GM12878 (cell line): ENCODE measurements around the gene NEK8. TPM values are rescaled to one million over a fixed set of nuclear protein-coding genes. Genes with fewer than 3 reads are reported as not detected.

Experiments used
- ASH2L ChIP-seq: fragments of 300-600, 200-600 bp; sonication (generic); IDR thresholded peaks from 2 replicates; pipeline ENCODE4 v1.6.1; 2017; ENCODE audit warnings: low read depth, mild to moderate bottlenecking, borderline replicate concordance
- CHD4 ChIP-seq: fragments of 200-600 bp; sonication (generic); IDR thresholded peaks from 2 replicates; pipeline ENCODE4 v1.6.1; 2016; ENCODE audit warnings: mild to moderate bottlenecking
- FOXK2 ChIP-seq: fragments of 450-650 bp; IDR thresholded peaks from 2 replicates; pipeline ENCODE4 v1.6.1; 2017; ENCODE audit warnings: mild to moderate bottlenecking, moderate library complexity
- JUND ChIP-seq: IDR thresholded peaks from 2 replicates; pipeline ENCODE4 v1.6.1; 2012; ENCODE audit warnings: low read depth, mild to moderate bottlenecking, low read length, improper control_type of control experiment, moderate library complexity
- KDM1A ChIP-seq: fragments of 200-600 bp; sonication (generic); IDR thresholded peaks from 2 replicates; pipeline ENCODE4 v1.6.1; 2016; ENCODE audit warnings: borderline replicate concordance
- MEF2B ChIP-seq: fragments of 450-650 bp; IDR thresholded peaks from 2 replicates; pipeline ENCODE4 v1.6.1; 2018; ENCODE audit warnings: mild to moderate bottlenecking, moderate library complexity; ENCODE audit not compliant: partially characterized antibody, poor library complexity, severe bottlenecking
- MXI1 ChIP-seq: fragments of 150-350 bp; IDR thresholded peaks from 2 replicates; pipeline ENCODE4 v1.6.1; 2011; ENCODE audit warnings: low read depth, mild to moderate bottlenecking, inconsistent platforms, low read length, improper control_type of control experiment
- NFYA ChIP-seq: IDR thresholded peaks from 2 replicates; pipeline ENCODE4 v1.6.1; 2011; ENCODE audit warnings: low read depth, mild to moderate bottlenecking, low read length, improper control_type of control experiment, borderline replicate concordance
- PAX8 ChIP-seq: fragments of 450-650 bp; IDR thresholded peaks from 2 replicates; pipeline ENCODE4 v1.6.1; 2017; ENCODE audit warnings: mild to moderate bottlenecking, moderate library complexity
- POLR2A ChIP-seq: IDR thresholded peaks from 2 replicates; pipeline ENCODE4 v1.6.1; 2011; ENCODE audit warnings: low read depth, mild to moderate bottlenecking, low read length
- RCOR1 ChIP-seq: conservative IDR thresholded peaks from 2 replicates; pipeline ENCODE4 v1.6.1; 2012; ENCODE audit warnings: low read depth, low read length, improper control_type of control experiment
- SMARCA5 ChIP-seq: fragments of 450-650 bp; IDR thresholded peaks from 2 replicates; pipeline ENCODE4 v1.6.1; 2017; ENCODE audit warnings: mild to moderate bottlenecking
- SREBF2 ChIP-seq: IDR thresholded peaks from 2 replicates; pipeline ENCODE4 v1.6.1; 2012; ENCODE audit warnings: mild to moderate bottlenecking, low read length
- polyA plus RNA-seq, 11 experiments: library from polyadenylated mRNA; depleted of rRNA in 4 of 11; unstranded in 6 of 11; stranded (reverse) in 5 of 11; fragments of >200 nt; fragmentation: Nextera tagmentation in 4 of 11; fragmentation: Illumina TruSeq in 1 of 11; extraction: Ambion mirVana in 4 of 11; extraction: Trizol in 1 of 11; gene quantifications; 1 replicate in 1 of 11; 2 replicates in 10 of 11; pipeline versions ENCODE4 v1.2.1 to v1.2.3, GENCODE V29; 2011 to 2016; ENCODE audit warnings: inconsistent platforms in 2 of 11, missing spikeins in 2 of 11, low read depth in 1 of 11
- total RNA-seq, 4 experiments: library from RNA; depleted of rRNA in 3 of 4; stranded (reverse); fragments of >200 nt in 3 of 4; fragmentation: Illumina TruSeq in 1 of 4; extraction: Trizol in 1 of 4; gene quantifications; 2 replicates each; pipeline versions ENCODE4 v1.2.1 to v1.2.3, GENCODE V29; 2013 to 2021
- TF ChIP-seq, protein P1 (sequence below): IDR thresholded peaks from 2 replicates; pipeline ENCODE4 v1.6.1; 2011; ENCODE audit warnings: mild to moderate bottlenecking, low read depth, low read length, moderate library complexity; ENCODE audit not compliant: insufficient replicate concordance
- TF ChIP-seq, protein P2 (sequence below): fragments of 450-650 bp; IDR thresholded peaks from 2 replicates; pipeline ENCODE4 v1.6.1; 2017; ENCODE audit warnings: mild to moderate bottlenecking
- TF ChIP-seq, protein P3 (sequence below): fragments of 450-650 bp; formaldehyde crosslinking; IDR thresholded peaks from 2 replicates; pipeline ENCODE4 v1.5.0; 2022; ENCODE audit warnings: mild to moderate bottlenecking, missing genetic modification characterization
- TF ChIP-seq, protein P4 (sequence below): fragments of 450-650 bp; formaldehyde crosslinking; IDR thresholded peaks from 2 replicates; pipeline ENCODE4 v1.4.0; 2022; ENCODE audit warnings: mild to moderate bottlenecking, moderate library complexity

NEK8 gene
- total and polyA plus RNA-seq, 10 of the 15 experiments (the other 5 are each of a cell fraction or from before 2014, with no cell fraction given): 2.3 to 14.3 (median 9.4) TPM

DNA sequence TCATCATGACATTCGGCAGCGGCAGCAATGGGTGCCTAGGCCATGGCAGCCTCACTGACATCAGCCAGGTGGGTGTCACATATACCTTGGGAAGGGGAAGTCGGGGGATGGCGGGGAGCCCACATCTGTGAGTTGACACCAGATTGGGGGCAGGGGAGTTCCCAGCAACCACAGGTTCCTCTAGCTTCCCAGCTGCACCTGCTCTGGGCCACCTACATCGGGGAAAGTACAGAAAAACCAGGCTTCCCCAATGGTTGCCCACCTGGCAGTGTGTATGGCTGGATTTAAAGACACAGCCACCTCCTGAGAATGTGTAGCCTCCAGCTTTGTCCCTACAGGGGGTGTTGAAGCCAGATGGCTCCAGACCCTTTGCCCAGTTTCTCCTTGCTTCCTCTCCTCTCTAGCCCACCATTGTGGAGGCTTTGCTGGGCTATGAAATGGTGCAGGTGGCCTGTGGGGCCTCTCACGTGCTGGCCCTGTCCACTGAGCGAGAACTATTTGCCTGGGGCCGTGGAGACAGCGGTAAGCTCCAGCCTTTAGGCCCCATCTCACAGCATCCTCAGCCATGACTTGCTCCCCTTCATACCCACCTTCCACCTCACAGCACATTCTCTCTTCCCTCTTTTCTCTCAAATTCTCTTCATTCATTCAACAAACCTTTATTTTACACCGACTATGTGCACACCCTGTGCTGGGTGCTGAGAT is 10.2 kb downstream of the NEK8 start (continued):
- TF ChIP-seq SMARCA5: no peak
- no peak for TF ChIP-seq PAX8
- peak; percentile 18 for TF ChIP-seq MEF2B
- TF ChIP-seq RCOR1: no peak
- TF ChIP-seq CHD4: no peak
- TF ChIP-seq FOXK2: no peak
- no peak for TF ChIP-seq KDM1A
- TF ChIP-seq JUND: no peak
- TF ChIP-seq, protein P1, sequence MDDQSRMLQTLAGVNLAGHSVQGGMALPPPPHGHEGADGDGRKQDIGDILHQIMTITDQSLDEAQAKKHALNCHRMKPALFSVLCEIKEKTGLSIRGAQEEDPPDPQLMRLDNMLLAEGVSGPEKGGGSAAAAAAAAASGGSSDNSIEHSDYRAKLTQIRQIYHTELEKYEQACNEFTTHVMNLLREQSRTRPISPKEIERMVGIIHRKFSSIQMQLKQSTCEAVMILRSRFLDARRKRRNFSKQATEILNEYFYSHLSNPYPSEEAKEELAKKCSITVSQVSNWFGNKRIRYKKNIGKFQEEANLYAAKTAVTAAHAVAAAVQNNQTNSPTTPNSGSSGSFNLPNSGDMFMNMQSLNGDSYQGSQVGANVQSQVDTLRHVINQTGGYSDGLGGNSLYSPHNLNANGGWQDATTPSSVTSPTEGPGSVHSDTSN: no peak
- TF ChIP-seq, protein P2, sequence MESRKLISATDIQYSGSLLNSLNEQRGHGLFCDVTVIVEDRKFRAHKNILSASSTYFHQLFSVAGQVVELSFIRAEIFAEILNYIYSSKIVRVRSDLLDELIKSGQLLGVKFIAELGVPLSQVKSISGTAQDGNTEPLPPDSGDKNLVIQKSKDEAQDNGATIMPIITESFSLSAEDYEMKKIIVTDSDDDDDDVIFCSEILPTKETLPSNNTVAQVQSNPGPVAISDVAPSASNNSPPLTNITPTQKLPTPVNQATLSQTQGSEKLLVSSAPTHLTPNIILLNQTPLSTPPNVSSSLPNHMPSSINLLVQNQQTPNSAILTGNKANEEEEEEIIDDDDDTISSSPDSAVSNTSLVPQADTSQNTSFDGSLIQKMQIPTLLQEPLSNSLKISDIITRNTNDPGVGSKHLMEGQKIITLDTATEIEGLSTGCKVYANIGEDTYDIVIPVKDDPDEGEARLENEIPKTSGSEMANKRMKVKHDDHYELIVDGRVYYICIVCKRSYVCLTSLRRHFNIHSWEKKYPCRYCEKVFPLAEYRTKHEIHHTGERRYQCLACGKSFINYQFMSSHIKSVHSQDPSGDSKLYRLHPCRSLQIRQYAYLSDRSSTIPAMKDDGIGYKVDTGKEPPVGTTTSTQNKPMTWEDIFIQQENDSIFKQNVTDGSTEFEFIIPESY: no peak
- no peak for TF ChIP-seq SREBF2
- TF ChIP-seq NFYA: no peak
- TF ChIP-seq, protein P3, sequence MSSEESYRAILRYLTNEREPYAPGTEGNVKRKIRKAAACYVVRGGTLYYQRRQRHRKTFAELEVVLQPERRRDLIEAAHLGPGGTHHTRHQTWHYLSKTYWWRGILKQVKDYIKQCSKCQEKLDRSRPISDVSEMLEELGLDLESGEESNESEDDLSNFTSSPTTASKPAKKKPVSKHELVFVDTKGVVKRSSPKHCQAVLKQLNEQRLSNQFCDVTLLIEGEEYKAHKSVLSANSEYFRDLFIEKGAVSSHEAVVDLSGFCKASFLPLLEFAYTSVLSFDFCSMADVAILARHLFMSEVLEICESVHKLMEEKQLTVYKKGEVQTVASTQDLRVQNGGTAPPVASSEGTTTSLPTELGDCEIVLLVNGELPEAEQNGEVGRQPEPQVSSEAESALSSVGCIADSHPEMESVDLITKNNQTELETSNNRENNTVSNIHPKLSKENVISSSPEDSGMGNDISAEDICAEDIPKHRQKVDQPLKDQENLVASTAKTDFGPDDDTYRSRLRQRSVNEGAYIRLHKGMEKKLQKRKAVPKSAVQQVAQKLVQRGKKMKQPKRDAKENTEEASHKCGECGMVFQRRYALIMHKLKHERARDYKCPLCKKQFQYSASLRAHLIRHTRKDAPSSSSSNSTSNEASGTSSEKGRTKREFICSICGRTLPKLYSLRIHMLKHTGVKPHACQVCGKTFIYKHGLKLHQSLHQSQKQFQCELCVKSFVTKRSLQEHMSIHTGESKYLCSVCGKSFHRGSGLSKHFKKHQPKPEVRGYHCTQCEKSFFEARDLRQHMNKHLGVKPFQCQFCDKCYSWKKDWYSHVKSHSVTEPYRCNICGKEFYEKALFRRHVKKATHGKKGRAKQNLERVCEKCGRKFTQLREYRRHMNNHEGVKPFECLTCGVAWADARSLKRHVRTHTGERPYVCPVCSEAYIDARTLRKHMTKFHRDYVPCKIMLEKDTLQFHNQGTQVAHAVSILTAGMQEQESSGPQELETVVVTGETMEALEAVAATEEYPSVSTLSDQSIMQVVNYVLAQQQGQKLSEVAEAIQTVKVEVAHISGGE (CRISPR knock-in tag): no peak
- no peak for TF ChIP-seq ASH2L
- no peak for TF ChIP-seq MXI1
- no peak for TF ChIP-seq POLR2A
- TF ChIP-seq, protein P4, sequence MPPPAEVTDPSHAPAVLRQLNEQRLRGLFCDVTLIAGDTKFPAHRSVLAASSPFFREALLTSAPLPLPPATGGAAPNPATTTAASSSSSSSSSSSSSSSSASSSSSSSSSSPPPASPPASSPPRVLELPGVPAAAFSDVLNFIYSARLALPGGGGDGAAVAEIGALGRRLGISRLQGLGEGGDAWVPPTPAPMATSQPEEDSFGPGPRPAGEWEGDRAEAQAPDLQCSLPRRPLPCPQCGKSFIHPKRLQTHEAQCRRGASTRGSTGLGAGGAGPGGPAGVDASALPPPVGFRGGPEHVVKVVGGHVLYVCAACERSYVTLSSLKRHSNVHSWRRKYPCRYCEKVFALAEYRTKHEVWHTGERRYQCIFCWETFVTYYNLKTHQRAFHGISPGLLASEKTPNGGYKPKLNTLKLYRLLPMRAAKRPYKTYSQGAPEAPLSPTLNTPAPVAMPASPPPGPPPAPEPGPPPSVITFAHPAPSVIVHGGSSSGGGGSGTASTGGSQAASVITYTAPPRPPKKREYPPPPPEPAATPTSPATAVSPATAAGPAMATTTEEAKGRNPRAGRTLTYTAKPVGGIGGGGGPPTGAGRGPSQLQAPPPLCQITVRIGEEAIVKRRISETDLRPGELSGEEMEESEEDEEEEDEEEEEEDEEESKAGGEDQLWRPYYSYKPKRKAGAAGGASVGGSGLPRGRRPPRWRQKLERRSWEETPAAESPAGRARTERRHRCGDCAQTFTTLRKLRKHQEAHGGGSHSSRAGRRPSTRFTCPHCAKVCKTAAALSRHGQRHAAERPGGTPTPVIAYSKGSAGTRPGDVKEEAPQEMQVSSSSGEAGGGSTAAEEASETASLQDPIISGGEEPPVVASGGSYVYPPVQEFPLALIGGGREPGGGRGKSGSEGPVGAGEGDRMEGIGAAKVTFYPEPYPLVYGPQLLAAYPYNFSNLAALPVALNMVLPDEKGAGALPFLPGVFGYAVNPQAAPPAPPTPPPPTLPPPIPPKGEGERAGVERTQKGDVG (CRISPR knock-in tag): no peak
